Adrenal gland (tissue), 19 donors: Measurements from ENCODE around the gene REXO5. TPM values are rescaled to one million over a fixed set of nuclear protein-coding genes. Genes with fewer than 3 reads are reported as not detected.

Source experiments
- DNase-seq, 7 donors: peaks; one replicate each; pipeline ENCODE4 v3.0.0-alpha.2; 2019 to 2020
- H3K27ac ChIP-seq, 5 donors: fragments of 200-600 bp; sonication (generic) in 4 of 5; 1 replicate in 3 of 5; 2 replicates in 2 of 5; pipeline versions ENCODE4 v1.5.1 to v1.8.0; 2016 to 2020; ENCODE audit warnings: mild to moderate bottlenecking in 1 of 5
- H3K27me3 ChIP-seq: fragments of 200-600 bp; 2 replicates; pipeline ENCODE4 v1.8.0; 2021
- H3K36me3 ChIP-seq, 2 donors: fragments of 200-600 bp; replicated peaks in 1 of 2; 1 replicate in 1 of 2; 2 replicates in 1 of 2; pipeline versions ENCODE4 v1.5.1 to v1.8.0; 2018 to 2022
- H3K4me1 ChIP-seq, 2 donors: fragments of 200-600 bp; replicated peaks in 1 of 2; 1 replicate in 1 of 2; 2 replicates in 1 of 2; pipeline versions ENCODE4 v1.5.1 to v1.8.0; 2018 to 2021
- H3K4me3 ChIP-seq, 4 donors: fragments of 200-600 bp; sonication (generic) in 3 of 4; one replicate each; pipeline ENCODE4 v1.5.1; 2016 to 2018
- H3K9me3 ChIP-seq, 3 donors: fragments of 200-600 bp; sonication (generic) in 1 of 3; replicated peaks in 1 of 3; 1 replicate in 2 of 3; 2 replicates in 1 of 3; pipeline versions ENCODE4 v1.5.1 to v1.8.0; 2016 to 2021
- POLR2A ChIP-seq, 2 donors: fragments of 450-650 bp; IDR thresholded peaks; one replicate each; pipeline ENCODE4 v1.6.1; 2017; ENCODE audit warnings: antibody characterized with exemption in 2 of 2, mild to moderate bottlenecking in 2 of 2, moderate library complexity in 1 of 2
- WGBS, 4 donors: extraction: QIAGEN DNeasy Blood & Tissue Kit in 2 of 4; methylation state at CpG; one replicate each; pipeline versions ENCODE4 v1.1.5 to v1.1.7; 2013 to 2017; 5-methylcytosine and 5-hydroxymethylcytosine counted together
- intact Hi-C, 2 donors: fragments of 100-400 bp; cut with DNase I; formaldehyde crosslinking; loops; one replicate each; pipeline versions ENCODE4 v1.14.1 to v1.15.0; 2022 to 2023
- long read RNA-seq, 10 donors: library from polyadenylated mRNA in 3 of 10; unstranded in 2 of 10; stranded (forward) in 1 of 10; transcript quantifications; one replicate each; pipeline ENCODE4 v2.0.0 and lab custom pipeline, GENCODE V29; 2021 to 2026
- polyA plus RNA-seq, 3 donors: library from polyadenylated mRNA; stranded (reverse); fragments of 200-250 nt in 2 of 3; fragments of 350-450 nt in 1 of 3; fragmentation: Illumina TruSeq in 1 of 3; extraction: RNeasy Lipid Tissue Mini Kit (QIAGEN cat#74804) in 1 of 3; gene quantifications; one replicate each; pipeline ENCODE4 v1.2.3, GENCODE V29; 2013 to 2014
- total RNA-seq, 9 donors: library from RNA; depleted of rRNA in 4 of 9; stranded (reverse); fragments of >200 nt in 4 of 9; fragments of 120-200 nt in 1 of 9; fragmentation: NEBNext Ultra II Directional in 1 of 9; extraction: Animal tissue kit (Norgen Biotek cat#: 25700) in 1 of 9; gene quantifications; one replicate each; pipeline versions ENCODE4 v1.1.0 to v1.2.4, GENCODE V29; 2013 to 2023
- TF ChIP-seq, protein P1 (sequence below), 6 experiments: fragments of 450-650 bp in 4 of 6; fragments of 200-600 bp in 2 of 6; sonication (generic) in 1 of 6; IDR thresholded peaks; 1 replicate in 5 of 6; 2 replicates in 1 of 6; pipeline versions ENCODE4 v1.5.1 to v1.8.0; 2016 to 2021; ENCODE audit warnings: antibody characterized with exemption in 6 of 6, mild to moderate bottlenecking in 2 of 6, moderate library complexity in 1 of 6
- donor health status: healthy with polysubstance abuse.
- donor health status: Bipolar disorder and iron deficiency.
- donor health status: DM: yes; HTN: yes; CAD: no.
- donor health status: DM: no; HTN: no; CAD: no.
- donor health status: DM: no; HTN: no; CAD: no.
- donor health status: DM: yes; HTN: yes; CAD: no.

Gene REXO5, protein sequence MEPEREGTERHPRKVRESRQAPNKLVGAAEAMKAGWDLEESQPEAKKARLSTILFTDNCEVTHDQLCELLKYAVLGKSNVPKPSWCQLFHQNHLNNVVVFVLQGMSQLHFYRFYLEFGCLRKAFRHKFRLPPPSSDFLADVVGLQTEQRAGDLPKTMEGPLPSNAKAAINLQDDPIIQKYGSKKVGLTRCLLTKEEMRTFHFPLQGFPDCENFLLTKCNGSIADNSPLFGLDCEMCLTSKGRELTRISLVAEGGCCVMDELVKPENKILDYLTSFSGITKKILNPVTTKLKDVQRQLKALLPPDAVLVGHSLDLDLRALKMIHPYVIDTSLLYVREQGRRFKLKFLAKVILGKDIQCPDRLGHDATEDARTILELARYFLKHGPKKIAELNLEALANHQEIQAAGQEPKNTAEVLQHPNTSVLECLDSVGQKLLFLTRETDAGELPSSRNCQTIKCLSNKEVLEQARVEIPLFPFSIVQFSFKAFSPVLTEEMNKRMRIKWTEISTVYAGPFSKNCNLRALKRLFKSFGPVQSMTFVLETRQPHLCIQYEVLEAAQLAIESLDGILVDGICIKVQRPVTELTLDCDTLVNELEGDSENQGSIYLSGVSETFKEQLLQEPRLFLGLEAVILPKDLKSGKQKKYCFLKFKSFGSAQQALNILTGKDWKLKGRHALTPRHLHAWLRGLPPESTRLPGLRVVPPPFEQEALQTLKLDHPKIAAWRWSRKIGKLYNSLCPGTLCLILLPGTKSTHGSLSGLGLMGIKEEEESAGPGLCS
- 10 to 100 TPM in 2 of 9 donors, 1 to 10 TPM in 6, under 1 TPM in 1; 0.78 to 10.1 (median 4.1) TPM for total RNA-seq
- polyA plus RNA-seq, result 1 to 10 TPM; 1.7 to 3.9 (median 2.7) TPM
- long read RNA-seq, donor 1, partial matches to known transcripts, result 10 of 10 reads
- long read RNA-seq, donor 1, other reads (novel, unspliced or antisense), result 0 of 10 reads
- long read RNA-seq, donor 2, partial matches to known transcripts, result 0 of 1 reads
- long read RNA-seq, donor 2, other reads (novel, unspliced or antisense), result 0 of 1 reads
- long read RNA-seq, donor 3, partial matches to known transcripts, result 0 of 1 reads
- long read RNA-seq, donor 3, other reads (novel, unspliced or antisense), result 0 of 1 reads
- long read RNA-seq, donor 4, partial matches to known transcripts, result 0 of 3 reads
- long read RNA-seq, donor 4, other reads (novel, unspliced or antisense), result 2 of 3 reads
- long read RNA-seq, donor 5, partial matches to known transcripts, result 0 of 10 reads
- long read RNA-seq, donor 5, other reads (novel, unspliced or antisense), result 8 of 10 reads
- long read RNA-seq, donor 6, partial matches to known transcripts, result 0 of 1 reads
- long read RNA-seq, donor 6, other reads (novel, unspliced or antisense), result 0 of 1 reads
- long read RNA-seq, donor 7, result 0 reads
- long read RNA-seq, donor 8, partial matches to known transcripts, result 0 of 2 reads
- long read RNA-seq, donor 8, other reads (novel, unspliced or antisense), result 0 of 2 reads
- long read RNA-seq, donor 9, result 0 reads
- long read RNA-seq, donor 10, result 0 reads

DNA sequence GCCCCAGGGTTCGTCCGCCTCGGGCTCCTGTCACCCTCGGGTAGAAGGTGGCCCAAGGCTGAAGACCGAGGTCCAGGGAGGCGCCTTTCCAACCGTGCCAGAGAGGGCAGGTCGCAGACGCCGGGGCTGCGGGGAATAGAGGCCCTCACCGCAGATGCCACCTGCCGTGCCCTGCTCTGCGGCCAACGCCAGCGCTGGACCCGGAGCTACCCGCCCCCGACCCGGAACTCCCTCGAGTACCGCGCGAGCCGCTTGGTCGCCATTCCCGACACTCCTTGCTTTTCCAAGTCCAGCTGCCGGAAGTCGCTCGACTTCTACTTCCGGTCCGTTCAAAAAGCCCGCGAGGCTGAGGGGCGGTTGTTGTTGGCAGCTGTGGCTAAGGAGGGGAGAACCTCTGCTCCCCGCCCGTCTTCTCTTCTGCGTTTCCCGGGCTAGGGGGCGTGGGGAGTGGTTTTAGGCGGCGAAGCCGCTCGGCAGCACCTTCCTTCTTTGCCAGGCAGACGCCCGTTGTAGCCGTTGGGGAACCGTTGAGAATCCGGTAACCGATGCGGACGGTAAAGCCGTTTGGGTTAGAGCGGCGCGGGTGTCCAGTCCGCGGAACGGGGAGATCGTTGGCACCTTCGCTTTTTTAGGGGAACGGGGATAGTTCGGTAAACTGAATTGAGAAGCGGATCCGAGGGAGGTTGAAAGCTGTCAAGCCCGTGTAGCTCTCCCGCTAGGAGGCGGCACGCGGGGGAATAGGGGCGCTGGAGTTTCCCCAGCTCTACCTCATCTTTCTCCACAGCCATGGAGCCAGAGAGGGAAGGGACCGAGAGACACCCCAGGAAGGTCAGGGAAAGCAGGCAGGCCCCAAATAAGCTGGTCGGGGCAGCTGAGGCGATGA lies at the start of gene REXO5, which contains the start of gene ERI2:
TSS of gene REXO5 (plus strand) at position 360 of the 883 bp plus-strand sequence. CDS start at position 787, 427 bp downstream.
TSS of gene ERI2 (minus strand) at position 305 of the 883 bp plus-strand sequence. CDS start at position 263, 42 bp downstream.
- Histone ChIP-seq H3K27ac (peak within 1 kb of the TSS; percentile 82 to 97 (median 91)), H3K27me3 (no peaks in the 10 kb centered on the region), H3K36me3 (peaks cover 0 to 7% of the 10 kb centered on the region in 2 donors), H3K4me1 (peaks cover 4 to 7% of the 10 kb centered on the region in 2 donors), H3K4me3 (peak within 1 kb of the TSS; percentile 28 to 97 (median 75)), H3K9me3 (no peaks in the 10 kb centered on the region)
- 0 to 1% (median 0%) methylated on average over 25 to 74 of the region's 74 CpGs for WGBS, 4 donors
- peak; percentile 91 to 97 (median 95) for DNase-seq
- TF ChIP-seq, protein P1, sequence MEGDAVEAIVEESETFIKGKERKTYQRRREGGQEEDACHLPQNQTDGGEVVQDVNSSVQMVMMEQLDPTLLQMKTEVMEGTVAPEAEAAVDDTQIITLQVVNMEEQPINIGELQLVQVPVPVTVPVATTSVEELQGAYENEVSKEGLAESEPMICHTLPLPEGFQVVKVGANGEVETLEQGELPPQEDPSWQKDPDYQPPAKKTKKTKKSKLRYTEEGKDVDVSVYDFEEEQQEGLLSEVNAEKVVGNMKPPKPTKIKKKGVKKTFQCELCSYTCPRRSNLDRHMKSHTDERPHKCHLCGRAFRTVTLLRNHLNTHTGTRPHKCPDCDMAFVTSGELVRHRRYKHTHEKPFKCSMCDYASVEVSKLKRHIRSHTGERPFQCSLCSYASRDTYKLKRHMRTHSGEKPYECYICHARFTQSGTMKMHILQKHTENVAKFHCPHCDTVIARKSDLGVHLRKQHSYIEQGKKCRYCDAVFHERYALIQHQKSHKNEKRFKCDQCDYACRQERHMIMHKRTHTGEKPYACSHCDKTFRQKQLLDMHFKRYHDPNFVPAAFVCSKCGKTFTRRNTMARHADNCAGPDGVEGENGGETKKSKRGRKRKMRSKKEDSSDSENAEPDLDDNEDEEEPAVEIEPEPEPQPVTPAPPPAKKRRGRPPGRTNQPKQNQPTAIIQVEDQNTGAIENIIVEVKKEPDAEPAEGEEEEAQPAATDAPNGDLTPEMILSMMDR (IDR thresholded peaks at IDR 0.05), result peak in 5 of 6 experiments; percentile 21 to 47 (median 27)
- peak; percentile 18 to 77 for TF ChIP-seq POLR2A (IDR thresholded peaks at IDR 0.05)
- intact Hi-C loops, result no loop called here

DNA sequence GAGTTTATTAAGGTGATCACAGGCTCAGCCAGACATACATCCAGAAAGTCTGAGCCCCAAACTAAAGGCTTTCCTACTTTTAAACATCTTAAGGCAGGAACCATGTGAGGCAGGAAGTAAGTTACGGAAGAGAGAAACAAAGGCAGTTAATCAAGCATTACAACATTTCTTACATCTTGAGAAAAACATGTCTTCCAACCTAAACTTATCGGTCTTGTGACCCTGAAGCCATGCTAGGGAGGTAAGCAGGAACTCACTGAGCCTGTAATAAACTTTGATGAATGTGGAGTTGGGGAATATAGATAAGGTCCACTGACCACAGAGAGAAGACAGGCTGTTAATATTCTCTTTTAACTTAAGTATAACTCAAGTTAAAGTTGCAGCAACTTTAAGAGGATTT lies 46.0 kb upstream of the REXO5 start:
- TF ChIP-seq, protein P1 (IDR thresholded peaks at IDR 0.05), result no peak
- no peak for TF ChIP-seq POLR2A (IDR thresholded peaks at IDR 0.05)
- Histone ChIP-seq H3K36me3 (no peaks in the 10 kb centered on the region), H3K9me3 (no peaks in the 10 kb centered on the region), H3K27me3 (no peaks in the 10 kb centered on the region), H3K27ac (no peak overlapping the region), H3K4me3 (no peak overlapping the region), H3K4me1 (no peaks in the 10 kb centered on the region)
- no peak for DNase-seq
- 62 to 75% (median 68%) methylated on average over 2 of the region's 2 CpGs for WGBS, 4 donors
- intact Hi-C loops, result no loop called here

DNA sequence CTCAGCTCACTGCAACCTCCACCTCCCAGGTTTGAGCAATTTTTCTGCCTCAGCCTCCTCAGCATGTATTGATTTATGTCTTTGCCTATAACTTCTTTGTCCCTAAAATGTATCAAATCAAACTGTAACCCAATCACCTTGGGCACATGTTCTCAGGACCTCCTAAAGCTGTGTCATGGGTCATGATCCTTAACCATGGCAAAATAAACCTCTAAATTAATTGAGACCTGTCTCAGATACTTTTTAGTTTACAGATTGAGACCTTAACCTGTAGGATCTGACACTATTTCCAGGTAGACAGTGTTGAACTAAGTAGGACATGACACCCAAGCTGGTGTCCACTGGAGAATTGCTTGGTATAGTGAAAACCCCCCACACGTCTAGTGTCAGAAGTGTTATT lies 45.2 kb upstream of the REXO5 start:
- TF ChIP-seq, protein P1 (IDR thresholded peaks at IDR 0.05), result no peak
- no peak for TF ChIP-seq POLR2A (IDR thresholded peaks at IDR 0.05)
- no peaks in the 10 kb centered on the region for H3K27me3 ChIP-seq
- H3K4me3 ChIP-seq, result no peak overlapping the region
- no peak overlapping the region for H3K27ac ChIP-seq
- no peaks in the 10 kb centered on the region for H3K4me1 ChIP-seq
- intact Hi-C loops, result no loop called here
- WGBS, 4 donors, result 67 to 88% (median 81%) methylated on average over 1 of the region's 1 CpG
- no peaks in the 10 kb centered on the region for H3K36me3 ChIP-seq
- H3K9me3 ChIP-seq, result no peaks in the 10 kb centered on the region
- no peak for DNase-seq
